ENCODE results near the gene IFT20.
A peak's percentile ranks its signal among the peaks of the same experiment; 100 is the strongest.
"Not testable (repeated sequence)": the region's sequence is repeated elsewhere in the genome, so short reads cannot be mapped to it uniquely, and the experiment has no call there.

IFT20 gene

DNA sequence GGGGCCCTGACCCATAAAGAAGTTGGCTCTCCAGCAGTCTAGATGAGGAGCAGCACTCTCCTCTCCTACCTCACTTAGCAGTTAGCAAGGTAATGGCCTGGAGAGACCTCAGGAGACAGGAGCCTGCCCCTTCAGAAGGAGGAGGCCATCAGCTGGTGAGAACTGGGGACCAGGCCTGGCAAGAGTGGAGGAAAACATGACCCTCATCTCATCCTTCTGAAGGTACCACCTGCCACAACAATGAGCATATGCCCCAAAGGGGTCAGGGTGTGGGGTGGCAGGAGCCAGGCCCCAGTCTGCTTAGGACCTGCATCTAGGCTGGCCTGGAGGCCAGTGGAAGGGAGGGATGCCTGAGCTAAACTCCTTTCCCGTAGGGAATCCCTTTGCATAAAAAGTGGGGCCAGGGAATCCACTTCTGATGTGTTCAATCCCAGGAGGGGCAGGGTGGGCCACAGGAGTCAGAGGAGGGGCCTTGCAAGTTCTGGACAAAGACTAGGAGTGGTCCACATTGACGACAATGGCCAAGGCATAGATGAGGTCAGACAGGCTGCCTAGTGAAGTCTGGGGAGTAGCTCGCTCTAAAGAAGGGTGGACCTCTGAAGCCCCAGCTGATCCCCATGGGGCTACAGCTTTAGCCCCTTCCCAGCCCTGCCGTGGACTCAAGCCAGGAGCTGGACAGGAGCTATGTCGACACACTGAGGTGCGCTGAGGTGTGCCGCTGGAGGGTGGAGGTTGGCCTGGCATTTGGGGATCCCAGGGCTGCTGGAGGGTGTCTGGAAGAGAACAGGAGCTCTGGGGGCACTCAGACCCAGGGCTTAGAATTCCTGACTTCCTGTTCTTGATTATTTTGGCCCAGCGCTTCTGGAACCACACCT, 28.7 kb upstream of the IFT20 start:
- no peak for DNase-seq (ENCODE audit: low read depth)

DNA sequence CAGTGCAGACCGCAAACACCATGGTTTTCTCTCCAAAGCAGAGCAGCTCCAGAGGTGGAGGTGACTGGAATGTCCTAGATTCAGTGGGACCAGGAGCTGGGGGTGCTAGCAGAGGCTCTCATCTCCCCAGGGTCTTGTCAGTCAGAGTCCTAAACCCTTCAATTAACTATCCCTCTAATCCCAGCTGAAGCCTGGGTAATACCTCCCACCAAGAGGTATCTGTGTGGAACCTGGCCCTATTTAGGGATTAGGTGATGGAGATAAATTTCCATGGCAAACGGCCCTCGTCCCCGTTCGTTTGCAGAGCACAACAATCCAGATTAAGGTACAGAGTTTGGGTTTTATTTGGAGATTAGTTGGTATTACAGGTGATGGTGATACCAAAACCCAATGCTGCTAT, 27.9 kb upstream of the IFT20 start:
- no peak for DNase-seq (ENCODE audit: low read depth)

DNA sequence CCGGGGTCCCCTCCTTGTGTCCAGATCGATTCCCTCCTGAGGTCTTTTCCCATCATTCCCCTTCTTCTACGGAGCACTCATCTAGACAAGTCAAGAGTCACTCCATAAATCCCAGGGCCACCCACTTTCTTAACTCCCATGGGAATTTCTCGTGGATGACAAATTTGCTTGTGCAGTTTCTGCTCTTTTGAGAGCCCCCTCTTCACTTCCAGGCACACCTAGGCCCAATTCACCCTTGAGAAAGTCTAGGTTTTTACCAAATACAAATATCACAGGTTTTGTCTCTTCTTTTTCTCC, 22.6 kb upstream of the IFT20 start:
- no peak for DNase-seq (ENCODE audit: low read depth)

DNA sequence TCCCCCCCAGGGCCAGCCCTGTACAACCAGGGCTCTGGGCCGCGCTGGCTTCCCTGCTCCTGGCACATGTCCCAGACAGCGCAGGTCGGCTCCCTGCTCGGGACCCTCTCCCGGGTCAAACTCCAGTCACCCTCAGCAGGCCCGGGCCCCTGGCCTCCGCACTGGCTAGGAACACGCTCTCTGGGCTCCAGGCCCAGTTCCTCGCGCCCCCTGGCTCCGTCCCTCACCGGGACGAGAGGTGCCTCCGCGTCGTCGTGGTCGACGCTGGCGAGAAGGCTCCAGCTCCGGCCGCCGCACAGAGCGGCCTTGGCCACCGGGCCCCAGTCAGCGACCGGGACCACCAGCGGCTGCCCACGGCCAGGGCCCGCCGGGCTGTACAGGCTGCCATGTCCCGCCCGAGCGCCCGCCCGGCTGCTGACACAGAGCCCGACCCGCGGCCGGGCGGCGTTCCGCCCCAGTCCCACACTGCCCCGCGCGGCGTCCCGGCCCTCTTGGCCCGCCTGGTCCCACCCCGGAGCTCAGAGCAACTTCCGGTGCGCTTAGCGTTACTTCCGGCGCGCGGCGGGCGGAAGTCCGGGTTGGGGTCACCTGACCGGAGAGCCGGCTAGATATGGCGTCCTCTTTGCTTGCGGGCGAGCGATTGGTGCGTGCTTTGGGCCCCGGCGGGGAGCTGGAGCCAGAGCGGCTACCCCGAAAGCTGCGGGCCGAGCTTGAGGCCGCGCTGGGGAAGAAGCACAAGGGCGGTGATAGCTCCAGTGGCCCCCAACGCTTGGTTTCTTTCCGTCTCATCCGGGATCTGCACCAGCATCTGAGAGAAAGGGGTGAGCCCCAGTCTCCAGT, 22.0 kb upstream of the IFT20 start, which contains the start of gene POLDIP2:
Gene POLDIP2 (minus strand): TSS at position 467 of the 840 bp plus-strand sequence. CDS start 79 bp downstream, at position 388.
- peak; percentile 61 for DNase-seq (ENCODE audit: low read depth)

DNA sequence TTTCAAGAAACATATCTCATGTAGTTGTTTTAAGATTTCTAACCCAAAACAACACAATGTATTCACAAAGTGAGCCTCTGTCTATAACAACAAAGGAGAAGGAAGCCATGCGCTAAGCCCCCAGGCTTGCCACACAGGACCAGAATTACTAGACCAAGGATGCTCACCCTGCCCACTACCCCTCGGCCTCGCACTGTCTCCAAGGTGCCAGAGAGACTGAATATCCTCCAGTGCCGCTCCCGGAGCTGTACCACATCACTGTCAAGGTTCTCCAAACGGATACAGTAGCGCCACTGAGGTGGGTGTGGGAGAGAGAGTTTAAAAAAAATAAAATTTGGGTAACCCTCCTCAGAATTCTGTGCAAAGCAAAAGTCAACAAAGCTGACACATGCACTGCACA, 15.0 kb upstream of the IFT20 start:
- no peak for DNase-seq (ENCODE audit: low read depth)

DNA sequence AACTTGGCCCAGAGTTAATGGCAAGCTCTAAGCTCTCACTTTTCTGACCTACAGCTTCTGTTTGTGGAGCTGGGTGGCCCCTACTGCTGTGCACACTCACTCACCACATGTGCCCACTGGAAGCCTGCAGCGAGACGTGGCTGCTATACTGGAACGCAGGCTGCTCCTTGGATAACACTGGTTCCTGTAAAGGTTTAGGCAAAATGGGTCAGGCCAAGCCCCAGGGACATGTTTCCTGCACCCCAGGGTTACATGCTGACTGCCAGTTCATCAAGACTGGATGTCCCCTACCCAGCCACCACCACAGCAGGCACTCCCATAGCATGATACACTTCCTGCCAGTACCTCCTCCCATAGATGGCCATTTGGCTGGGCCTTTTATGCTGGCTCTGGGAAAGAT, 13.7 kb upstream of the IFT20 start:
- no peak for DNase-seq (ENCODE audit: low read depth)

DNA sequence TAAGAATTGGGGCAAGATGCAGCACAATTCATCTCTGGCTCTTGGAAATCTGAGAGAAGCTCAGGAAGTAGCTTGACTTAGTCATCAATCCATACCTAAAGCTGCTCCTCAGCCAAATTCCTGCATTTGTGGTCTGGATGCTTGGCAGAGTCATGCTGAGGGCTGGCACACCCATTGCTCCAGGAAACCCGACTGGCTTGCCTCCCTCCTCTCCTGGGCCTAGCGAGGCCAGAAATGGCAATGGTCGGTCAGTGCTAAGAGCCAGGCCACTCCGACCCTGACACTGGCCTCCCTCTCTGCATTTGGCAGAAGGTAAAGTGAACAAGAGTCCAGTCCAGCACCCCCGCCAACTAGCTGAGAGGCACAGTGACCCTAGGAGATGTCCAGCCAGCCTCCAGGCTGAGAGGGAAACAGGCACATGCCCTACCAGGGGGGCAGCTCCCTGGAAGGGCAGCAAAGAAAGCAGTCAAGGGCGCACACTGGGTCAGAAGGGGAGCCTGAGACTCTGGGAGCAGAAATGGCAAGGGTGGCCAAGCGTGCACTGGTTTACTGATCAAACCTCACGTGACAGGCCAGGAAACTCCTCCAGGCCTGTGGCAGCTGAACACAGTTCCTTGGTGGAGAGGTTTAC, 12.1 kb upstream of the IFT20 start:
- peak; percentile 79 for DNase-seq (ENCODE audit: low read depth)

DNA sequence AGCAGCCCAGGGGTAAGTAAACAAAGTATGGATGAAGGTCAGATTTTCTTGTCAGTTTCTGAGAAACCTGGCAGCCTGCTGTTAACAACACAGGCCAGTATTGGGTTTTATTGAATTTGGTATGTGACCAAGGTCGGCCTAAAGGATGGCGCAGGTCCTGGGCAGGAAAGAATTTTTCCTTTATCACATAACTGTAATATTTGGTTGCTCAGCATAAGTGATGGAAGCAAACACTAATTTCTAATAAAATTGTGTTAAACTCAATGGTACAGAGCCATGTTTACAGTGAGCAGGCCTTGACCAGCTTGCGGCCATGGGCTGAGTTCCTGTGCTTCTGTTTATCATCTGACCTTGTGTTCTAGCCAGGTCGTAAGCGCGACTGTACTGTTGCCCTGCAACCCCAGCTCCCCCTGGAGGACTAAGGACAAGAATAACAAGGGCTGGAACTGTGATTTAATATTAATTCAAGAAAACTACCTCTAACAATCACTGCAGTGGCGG, 11.5 kb upstream of the IFT20 start:
- no peak for DNase-seq (ENCODE audit: low read depth)

DNA sequence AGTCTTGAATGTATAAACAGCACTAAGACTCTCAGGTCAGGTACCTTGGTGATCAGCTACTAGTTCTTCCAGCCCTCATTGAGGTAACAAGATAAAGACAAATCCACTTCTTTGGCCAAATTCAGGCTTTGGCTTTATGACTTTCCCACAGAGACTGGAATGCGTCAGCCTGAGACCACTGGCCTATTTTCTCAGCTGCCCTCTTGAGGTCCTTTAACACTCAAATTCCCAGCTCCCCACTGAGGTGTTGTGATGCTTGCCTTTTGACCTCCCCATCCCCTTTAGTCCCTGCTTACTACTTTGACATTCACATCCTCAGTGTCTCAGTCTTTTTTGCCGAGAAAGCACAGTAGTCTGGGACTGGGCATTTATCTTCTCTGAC, 10.9 kb upstream of the IFT20 start:
- no peak for DNase-seq (ENCODE audit: low read depth)

DNA sequence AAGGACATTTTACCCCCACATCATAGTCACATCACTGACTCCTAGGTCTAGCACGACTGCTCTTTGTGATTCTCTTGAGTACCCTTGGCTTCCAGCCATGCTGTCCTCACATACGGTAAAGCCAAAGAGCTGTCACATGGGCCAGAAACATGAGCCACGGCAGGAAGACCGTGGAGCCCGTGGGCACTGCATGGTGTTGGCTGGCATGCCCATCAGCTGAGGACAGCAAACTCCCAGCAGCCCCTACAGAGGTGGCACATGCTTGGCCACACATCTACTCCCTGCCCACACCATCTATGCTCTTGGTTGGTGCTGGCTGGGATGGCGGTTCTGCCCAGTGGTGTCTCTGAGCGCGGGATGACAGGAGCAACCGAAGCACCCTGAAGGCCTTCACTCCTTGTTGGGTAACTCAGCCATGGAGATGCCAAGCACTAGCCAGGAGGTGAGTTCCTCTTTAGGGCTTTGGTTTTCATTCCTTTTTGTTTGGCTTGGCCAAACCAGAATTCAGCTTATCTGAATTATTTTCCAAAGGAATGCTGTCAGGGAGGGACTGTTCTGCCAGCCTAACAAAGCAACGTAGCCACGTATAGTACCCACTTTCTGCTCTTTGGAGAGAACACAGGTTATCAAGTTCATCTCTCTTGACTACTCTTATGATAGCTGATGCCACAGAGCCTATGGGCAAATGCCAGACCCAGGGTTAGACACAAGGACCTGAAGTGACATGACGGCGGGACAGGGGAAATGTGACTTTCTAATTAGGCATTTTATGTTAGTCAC, 10.3 kb upstream of the IFT20 start:
- DNase-seq (ENCODE audit: low read depth): no peak

DNA sequence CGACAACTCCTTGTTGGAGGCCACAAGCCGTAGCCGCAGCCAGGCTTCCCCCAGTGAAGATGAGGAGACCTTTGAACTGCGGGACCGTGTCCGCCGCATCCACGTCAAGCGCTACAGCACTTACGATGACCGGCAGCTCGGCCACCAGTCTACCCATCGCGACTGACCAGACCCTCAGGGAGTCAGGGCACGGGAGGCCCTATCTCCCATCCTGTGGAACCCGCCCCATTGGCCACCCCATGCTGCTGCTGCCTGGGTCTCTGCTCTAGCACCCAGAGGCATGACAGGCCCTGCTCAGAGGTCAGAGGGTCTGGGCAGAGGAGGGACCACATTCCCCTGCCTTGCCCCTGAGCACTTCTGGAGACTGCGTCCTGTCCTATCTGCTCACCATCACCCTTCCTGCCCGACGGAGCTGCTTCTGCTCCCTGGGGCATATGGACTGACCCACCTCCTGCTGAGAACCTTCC, 9.2 kb upstream of the IFT20 start:
- DNase-seq (ENCODE audit: low read depth): no peak

DNA sequence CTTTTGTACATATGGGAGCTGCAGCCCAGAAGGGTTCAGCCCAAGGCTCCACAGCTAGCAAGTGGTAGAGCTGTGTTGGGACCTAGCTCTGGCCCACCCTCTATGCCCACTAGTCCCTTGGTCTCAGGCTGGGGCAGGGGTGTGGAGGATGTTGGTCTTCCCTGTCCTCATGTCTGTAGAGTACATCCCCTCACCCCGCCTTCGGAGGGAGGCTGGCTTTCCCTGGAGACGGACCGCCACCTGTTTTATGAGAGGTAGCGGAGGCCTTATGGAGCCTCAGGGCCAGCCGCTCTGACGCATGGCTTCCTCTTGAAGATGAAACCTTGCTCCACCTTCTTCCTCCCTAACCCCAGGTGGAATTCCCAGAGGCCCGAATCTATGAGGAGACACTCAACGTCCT, 8.7 kb upstream of the IFT20 start:
- DNase-seq (ENCODE audit: low read depth): no peak

DNA sequence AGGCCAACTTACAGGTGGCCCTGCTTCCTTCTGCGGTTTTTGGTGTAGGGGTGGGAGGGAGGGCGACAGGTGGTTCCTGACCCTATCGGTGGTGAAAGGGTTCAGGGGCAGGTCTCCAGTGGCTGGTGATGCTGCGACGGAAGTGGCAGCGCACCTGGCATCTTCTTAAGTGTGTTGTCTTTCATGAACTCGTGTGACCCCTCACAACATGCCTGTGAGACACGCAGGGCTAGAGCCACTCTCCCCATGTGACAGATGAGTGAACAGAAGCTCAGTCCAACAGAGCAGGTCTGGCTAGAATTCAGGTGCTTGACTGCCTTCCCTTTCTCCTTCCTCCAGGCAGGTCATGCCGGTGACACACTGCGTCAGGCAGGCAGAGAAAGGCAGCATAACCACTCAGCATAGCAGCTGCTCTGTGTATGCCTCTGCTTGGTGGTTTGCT, 8.2 kb upstream of the IFT20 start:
- DNase-seq (ENCODE audit: low read depth): no peak

DNA sequence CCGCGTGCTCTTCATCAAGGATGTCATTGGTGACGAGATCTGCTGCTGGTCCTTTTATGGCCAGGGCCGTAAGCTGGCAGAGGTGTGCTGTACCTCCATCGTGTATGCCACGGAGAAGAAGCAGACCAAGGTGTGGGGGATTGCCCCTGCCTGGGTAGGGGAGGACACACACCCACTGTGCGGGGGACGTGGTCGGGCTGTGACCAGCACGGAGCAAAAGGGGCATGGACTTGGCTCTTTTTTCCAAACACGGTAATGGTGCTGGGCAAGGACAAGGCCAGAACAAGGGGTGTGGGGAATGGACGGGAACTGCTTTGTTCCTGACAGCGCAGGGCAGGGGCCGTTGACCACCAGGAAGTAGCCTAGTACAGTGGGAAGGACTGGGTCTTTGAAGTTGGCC, 7.0 kb upstream of the IFT20 start:
- DNase-seq (ENCODE audit: low read depth): no peak

DNA sequence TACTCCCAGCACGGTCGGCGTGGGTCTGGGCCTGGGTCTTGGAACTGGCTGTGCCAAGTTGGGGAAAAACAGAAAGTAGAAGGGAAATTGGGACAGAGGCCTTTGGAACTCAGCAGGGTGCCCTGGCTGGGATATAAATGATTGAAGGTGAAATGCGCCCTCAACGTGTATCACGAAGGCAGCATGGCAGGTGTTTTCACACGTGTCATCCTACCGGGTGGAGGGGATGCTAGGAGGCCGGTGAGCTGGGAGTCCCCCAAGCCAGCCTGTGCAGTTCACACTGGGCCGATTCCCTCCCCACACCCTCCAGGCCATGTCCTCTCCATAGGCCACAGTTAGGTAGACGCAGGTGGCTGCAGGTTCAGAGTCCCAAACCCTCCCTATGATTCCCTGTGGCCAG, 6.2 kb upstream of the IFT20 start:
- no peak for DNase-seq (ENCODE audit: low read depth)

DNA sequence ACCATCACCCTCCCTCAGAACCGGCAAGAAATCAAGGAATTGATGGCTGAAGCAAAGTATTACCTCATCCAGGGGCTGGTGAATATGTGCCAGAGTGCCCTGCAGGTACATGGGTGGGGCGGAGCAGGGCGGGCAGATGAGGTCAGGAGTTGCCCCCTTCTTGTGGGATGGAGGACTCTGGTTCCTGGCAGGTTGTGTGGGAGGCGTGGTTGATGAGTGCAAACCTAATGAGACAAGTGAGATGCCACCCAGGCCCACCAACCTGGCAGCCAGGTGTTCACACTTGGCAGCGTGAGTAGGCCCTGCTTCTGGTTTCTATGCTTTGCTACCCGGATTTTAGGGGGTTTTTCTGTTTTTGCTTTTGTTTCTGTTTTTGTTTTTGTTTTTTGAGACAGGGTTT, 5.1 kb upstream of the IFT20 start:
- no peak for DNase-seq (ENCODE audit: low read depth)

DNA sequence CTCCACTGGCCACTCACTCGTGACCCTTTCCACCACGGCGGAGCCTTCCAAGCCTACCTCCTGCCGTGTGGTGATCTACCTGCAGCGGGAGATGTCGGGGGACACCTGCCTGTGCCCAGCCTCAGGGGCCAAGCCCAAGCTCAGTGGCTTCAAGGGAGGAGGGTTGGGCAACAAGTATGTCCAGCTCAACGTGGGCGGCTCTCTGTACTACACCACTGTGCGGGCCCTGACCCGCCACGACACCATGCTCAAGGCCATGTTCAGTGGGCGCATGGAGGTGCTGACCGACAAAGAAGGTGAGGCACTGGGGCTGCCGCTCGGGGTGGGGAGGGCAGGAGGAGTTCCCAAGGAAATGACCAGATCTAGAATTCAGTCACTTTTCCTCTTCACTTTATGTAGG, 4.2 kb upstream of the IFT20 start:
- no peak for DNase-seq (ENCODE audit: low read depth)

DNA sequence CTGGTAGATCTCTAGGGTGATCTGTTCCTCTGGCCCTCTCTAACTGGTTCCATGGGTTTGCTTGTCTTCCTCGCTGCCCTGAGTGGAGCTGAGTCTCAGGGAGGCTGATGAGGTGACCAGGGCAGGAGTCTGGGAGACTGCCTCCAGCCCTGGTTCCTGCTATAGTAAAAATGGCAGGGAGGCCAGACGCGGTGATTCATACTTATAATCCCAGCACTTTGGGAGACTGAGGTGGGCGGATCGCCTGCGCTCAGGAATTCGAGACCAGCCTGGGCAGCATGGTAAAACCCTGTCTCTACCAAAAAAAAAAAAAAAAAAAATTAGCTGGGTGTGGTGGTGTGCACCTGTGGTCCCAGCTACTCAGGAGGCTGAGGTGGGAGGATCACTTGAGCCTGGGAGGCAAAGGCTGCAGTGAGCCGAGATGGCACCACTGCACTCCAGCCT, 3.5 kb upstream of the IFT20 start:
- DNase-seq (ENCODE audit: low read depth): not testable (repeated sequence)

DNA sequence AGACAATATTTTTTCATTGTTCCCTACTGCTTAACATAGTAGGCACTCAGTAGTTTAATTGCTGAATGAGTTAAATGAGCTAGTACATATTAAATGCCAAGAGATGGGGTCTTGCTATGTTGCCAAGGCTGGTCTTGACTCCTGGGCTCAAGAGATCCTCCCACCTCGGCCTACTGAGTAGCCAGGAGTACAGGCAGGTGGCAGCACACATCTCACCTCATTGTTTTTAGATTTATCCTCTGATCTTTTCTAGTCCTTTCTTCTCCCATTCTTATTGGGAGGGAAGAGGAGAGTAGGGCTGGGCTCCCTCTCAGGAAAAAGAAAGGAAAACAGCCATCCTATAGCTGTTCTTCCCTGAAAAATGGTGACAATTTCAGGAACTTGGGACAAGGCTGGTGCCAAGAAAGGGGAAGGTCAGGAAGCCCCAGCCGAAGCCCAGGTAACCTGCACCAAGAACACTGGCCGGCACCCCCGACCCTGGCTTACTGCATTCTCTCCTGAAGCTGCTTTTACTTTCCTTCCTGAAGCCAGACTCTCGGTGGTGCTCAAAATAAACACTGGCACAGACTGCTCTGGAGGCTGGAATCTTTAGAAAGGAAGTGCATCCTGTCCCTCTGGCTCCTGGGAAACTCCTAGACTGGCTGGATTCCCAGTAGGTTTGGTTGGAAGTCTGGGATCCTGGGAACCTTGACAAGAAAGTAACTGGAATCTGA, 2.9 kb upstream of the IFT20 start:
- DNase-seq (ENCODE audit: low read depth): no peak

DNA sequence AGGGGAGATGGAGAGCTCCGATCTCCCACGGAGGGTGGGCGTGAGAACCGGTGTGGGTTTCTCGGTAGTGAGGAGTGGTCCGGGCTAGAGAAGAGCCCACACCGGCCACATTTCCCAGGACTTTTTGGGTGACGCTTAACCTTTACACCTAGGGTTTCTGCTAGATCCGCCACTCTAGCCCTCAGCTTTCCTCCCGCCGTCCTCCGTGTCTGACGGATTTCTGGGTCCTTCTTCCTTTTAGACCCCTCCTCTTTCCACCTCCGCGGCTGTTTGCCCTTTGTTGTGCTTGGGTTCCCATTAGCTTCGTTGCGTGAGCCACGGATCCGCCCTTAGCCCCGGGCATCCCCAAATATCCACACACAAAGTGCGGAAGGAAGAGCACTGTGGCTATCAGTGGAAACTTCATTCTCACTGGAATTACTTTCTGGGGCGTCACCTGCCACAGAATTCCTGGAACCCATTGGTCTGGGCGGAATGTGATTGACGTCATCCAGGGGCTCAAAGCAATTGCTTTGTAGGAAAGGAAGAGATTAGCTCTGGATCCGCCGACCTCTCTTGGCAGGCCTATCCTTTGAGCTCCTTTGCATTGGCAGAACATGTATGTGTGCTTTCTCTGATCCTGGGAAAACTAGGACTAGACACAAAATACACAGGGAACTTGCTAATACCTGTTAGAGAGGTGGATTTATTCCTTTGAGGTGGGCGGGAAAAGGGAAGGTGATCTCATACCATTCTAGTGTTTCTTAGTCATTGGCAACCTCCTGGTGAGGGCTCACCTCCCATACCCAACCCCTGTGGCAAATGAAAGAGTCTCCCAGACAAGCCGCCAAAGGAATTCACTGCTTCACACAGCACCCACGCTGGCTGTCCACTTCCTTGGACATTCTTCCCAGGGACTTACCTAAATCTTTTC, 943 bp upstream of the IFT20 start:
- DNase-seq (ENCODE audit: low read depth): peak; percentile 79

Measured in non-pigmented ciliary epithelial cell (primary cell).